ENCODE data around the gene FTCD. TPM values are rescaled to one million over a fixed set of nuclear protein-coding genes. Genes with fewer than 3 reads are reported as not detected.
A peak's percentile ranks its signal among the peaks of the same experiment; 100 is the strongest.
"Not testable (repeated sequence)": the region's sequence is repeated elsewhere in the genome, so short reads cannot be mapped to it uniquely, and the experiment has no call there.

FTCD gene
- total RNA-seq, 2 experiments from 2014 or later: 0.52 to 0.85 TPM

GRCh38 chr21:46150491-46151121 lies 4.8 kb downstream of the FTCD start:
- Mint-ChIP-seq H3K27me3 (no peaks in the 10 kb centered on the region), H3K27ac (no peak overlapping the region), H3K4me1 (ENCODE audit: low read depth) (no peaks in the 10 kb centered on the region), H3K36me3 (ENCODE audit: low read depth) (no peaks in the 10 kb centered on the region), H3K4me3 (no peak overlapping the region), H3K9me3 (no peaks in the 10 kb centered on the region)
- ChIA-PET CTCF (interaction anchor here (1.3 kb wide), 1 partner anchor 25 kb away, joined by 4 read pairs; no protein-coding TSS in a partner anchor), POLR2A (interaction anchor here (0.8 kb wide), 1 partner anchor 280 kb away, joined by 3 read pairs; no protein-coding TSS in a partner anchor)
- intact Hi-C loops (cut with micrococcal nuclease): no loop called here
- DNase-seq (no peak), ATAC-seq (no peak)
- TF ChIP-seq CTCF (IDR thresholded peaks at IDR 0.05): no peak

- no peak for ATAC-seq
These were observed 5.3 kb downstream of the FTCD start for GRCh38 chr21:46150073-46150472.

GRCh38 chr21:46149205-46149901 lies 6.0 kb downstream of the FTCD start:
- Mint-ChIP-seq H3K4me3 (no peak overlapping the region), H3K4me1 (ENCODE audit: low read depth) (peaks cover 4% of the 10 kb centered on the region), H3K36me3 (ENCODE audit: low read depth) (no peaks in the 10 kb centered on the region), H3K27ac (no peak overlapping the region), H3K27me3 (no peaks in the 10 kb centered on the region), H3K9me3 (no peaks in the 10 kb centered on the region)
- TF ChIP-seq CTCF (IDR thresholded peaks at IDR 0.05): no peak
- intact Hi-C loops (cut with micrococcal nuclease): no loop called here
- CTCF ChIA-PET: interaction anchor here (1.1 to 1.3 kb wide), 2 partner anchors 26 to 176 kb away, joined by 3 to 4 read pairs; no protein-coding TSS in a partner anchor
- ATAC-seq: no peak
- no peak for DNase-seq
- POLR2A ChIA-PET: interaction anchor here (0.9 kb wide), 1 partner anchor 14 kb away, joined by 3 read pairs; no protein-coding TSS in a partner anchor

More at GRCh38 chr21:46150073-46150472, 5.3 kb downstream of the FTCD start:
- Mint-ChIP-seq H3K27ac (no peak overlapping the region), H3K27me3 (no peaks in the 10 kb centered on the region), H3K9me3 (no peaks in the 10 kb centered on the region), H3K36me3 (ENCODE audit: low read depth) (no peaks in the 10 kb centered on the region), H3K4me1 (ENCODE audit: low read depth) (no peaks in the 10 kb centered on the region), H3K4me3 (no peak overlapping the region)
- POLR2A ChIA-PET: interaction anchor here (0.8 to 0.9 kb wide), 2 partner anchors 15 to 280 kb away, joined by 3 read pairs; no protein-coding TSS in a partner anchor
- intact Hi-C loops (cut with micrococcal nuclease): no loop called here
- TF ChIP-seq CTCF (IDR thresholded peaks at IDR 0.05): no peak
- no peak for DNase-seq
- CTCF ChIA-PET: interaction anchor here (1.1 to 1.3 kb wide), 2 partner anchors 26 to 177 kb away, joined by 3 to 4 read pairs; no protein-coding TSS in a partner anchor

- intact Hi-C loops (cut with micrococcal nuclease): no loop called here
- no peaks in the 10 kb centered on the region for H3K9me3 Mint-ChIP-seq
- ATAC-seq: no peak
- H3K27ac Mint-ChIP-seq: no peak overlapping the region
- no peak overlapping the region for H3K4me3 Mint-ChIP-seq
- H3K27me3 Mint-ChIP-seq: no peaks in the 10 kb centered on the region
- peaks cover 7% of the 10 kb centered on the region for H3K4me1 Mint-ChIP-seq (ENCODE audit: low read depth)
- POLR2A ChIA-PET: no interaction called here
- H3K36me3 Mint-ChIP-seq (ENCODE audit: low read depth): no peaks in the 10 kb centered on the region
- TF ChIP-seq CTCF (IDR thresholded peaks at IDR 0.05): no peak
- CTCF ChIA-PET: no interaction called here
- DNase-seq: no peak
These were observed 7.3 kb downstream of the FTCD start for GRCh38 chr21:46148106-46148505.

GRCh38 chr21:46147429-46147828 lies 8.0 kb downstream of the FTCD start:
- not testable (repeated sequence) for ATAC-seq, H3K27me3 Mint-ChIP-seq, H3K4me3 Mint-ChIP-seq

More at GRCh38 chr21:46147429-46147828, 8.0 kb downstream of the FTCD start:
- peaks cover 11% of the 10 kb centered on the region for H3K4me1 Mint-ChIP-seq (ENCODE audit: low read depth)
- CTCF ChIA-PET; H3K27ac Mint-ChIP-seq; H3K36me3 Mint-ChIP-seq (ENCODE audit: low read depth); intact Hi-C loops (cut with micrococcal nuclease); POLR2A ChIA-PET; H3K9me3 Mint-ChIP-seq: not testable (repeated sequence)
- DNase-seq: peak; percentile 74
- peak; percentile 66 for TF ChIP-seq CTCF (IDR thresholded peaks at IDR 0.05)

Data from activated CD8-positive, alpha-beta T cell treated with anti-CD3 and anti-CD28 coated beads for 36 hours (primary cell).